ENCODE measurements around the gene GCH1.

- TF ChIP-seq, protein P1, sequence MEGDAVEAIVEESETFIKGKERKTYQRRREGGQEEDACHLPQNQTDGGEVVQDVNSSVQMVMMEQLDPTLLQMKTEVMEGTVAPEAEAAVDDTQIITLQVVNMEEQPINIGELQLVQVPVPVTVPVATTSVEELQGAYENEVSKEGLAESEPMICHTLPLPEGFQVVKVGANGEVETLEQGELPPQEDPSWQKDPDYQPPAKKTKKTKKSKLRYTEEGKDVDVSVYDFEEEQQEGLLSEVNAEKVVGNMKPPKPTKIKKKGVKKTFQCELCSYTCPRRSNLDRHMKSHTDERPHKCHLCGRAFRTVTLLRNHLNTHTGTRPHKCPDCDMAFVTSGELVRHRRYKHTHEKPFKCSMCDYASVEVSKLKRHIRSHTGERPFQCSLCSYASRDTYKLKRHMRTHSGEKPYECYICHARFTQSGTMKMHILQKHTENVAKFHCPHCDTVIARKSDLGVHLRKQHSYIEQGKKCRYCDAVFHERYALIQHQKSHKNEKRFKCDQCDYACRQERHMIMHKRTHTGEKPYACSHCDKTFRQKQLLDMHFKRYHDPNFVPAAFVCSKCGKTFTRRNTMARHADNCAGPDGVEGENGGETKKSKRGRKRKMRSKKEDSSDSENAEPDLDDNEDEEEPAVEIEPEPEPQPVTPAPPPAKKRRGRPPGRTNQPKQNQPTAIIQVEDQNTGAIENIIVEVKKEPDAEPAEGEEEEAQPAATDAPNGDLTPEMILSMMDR (IDR thresholded peaks at IDR 0.05; ENCODE audit: insufficient read depth, low read depth, low read length) = no peak
- no peak for TF ChIP-seq EZH2 (IDR thresholded peaks at IDR 0.05; ENCODE audit: insufficient read depth, low read length)
These were observed 34.2 kb upstream of the GCH1 start for GRCh38 chr14:54936816-54937215.
